SU-DHL-6 (cell line): Measurements from ENCODE around the gene TREML2.

Experiments used
- CTCF ChIP-seq: fragments of 200-600 bp; sonication (generic); IDR thresholded peaks from one replicate; pipeline ENCODE4 v1.5.1; 2017; ENCODE audit warnings: antibody characterized with exemption, mild to moderate bottlenecking, low read length, moderate library complexity; ENCODE audit not compliant: insufficient read depth, poor library complexity, severe bottlenecking
- EZH2phosphoT487 ChIP-seq: fragments of 200-600 bp; sonication (generic), shearing (Covaris generic); conservative IDR thresholded peaks from 2 replicates; pipeline ENCODE4 v1.6.1; 2018; ENCODE audit warnings: mild to moderate bottlenecking, antibody characterized with exemption, low read length, moderate library complexity, mixed read lengths

- no peak for TF ChIP-seq CTCF
- TF ChIP-seq EZH2phosphoT487, result no peak
Observed at GRCh38 chr6:41247288-41247865, 46.4 kb upstream of the TREML2 start.
